ENCODE data around the gene TBC1D22A. TPM values are rescaled to one million over a fixed set of nuclear protein-coding genes. Genes with fewer than 3 reads are reported as not detected.

Gene TBC1D22A
- total and polyA plus RNA-seq, 2 donors (not counting 3 experiments of a cell fraction or from before 2014, with no cell fraction given): 26.1 to 32.4 TPM

- no peaks in the 10 kb centered on the region for H3K9me3 ChIP-seq (replicated peaks; ENCODE audit: control insufficient read depth, insufficient read depth, low read length)
- no peak overlapping the region for H3K4me2 ChIP-seq (ENCODE audit: insufficient read depth, low read length)
- FAIRE-seq (no peak), DNase-seq (ENCODE audit: low read depth, low spot score) (no peak)
- no peak overlapping the region for H3K9ac ChIP-seq (replicated peaks; ENCODE audit: extremely low read depth, insufficient read depth, low read length)
- no peaks in the 10 kb centered on the region for H4K20me1 ChIP-seq (replicated peaks; ENCODE audit: control insufficient read depth, extremely low read depth, insufficient read depth, low read length)
- no peaks in the 10 kb centered on the region for H3K79me2 ChIP-seq (ENCODE audit: control insufficient read depth, insufficient read depth, low read length)
- peaks cover 0 to 11% of the 10 kb centered on the region in 2 experiments for H3K36me3 ChIP-seq (ENCODE audit: control insufficient read depth in 2 of 2, extremely low read depth in 1 of 2, insufficient read depth in 2 of 2, low read length in 2 of 2)
- no peak overlapping the region for H3K4me3 ChIP-seq (replicated peaks in 1 of 3; ENCODE audit: insufficient read depth in 1 of 3, low read depth in 1 of 3, low read length in 3 of 3)
- intact Hi-C loops (cut with micrococcal nuclease): no loop called here
- TF ChIP-seq FOS (IDR thresholded peaks at IDR 0.05; ENCODE audit: borderline replicate concordance, insufficient read depth, low read length) (no peak), MAX (IDR thresholded peaks at IDR 0.05; ENCODE audit: insufficient read depth, insufficient read length) (no peak), CTCF (IDR thresholded peaks at IDR 0.05; ENCODE audit: extremely low read depth in 1 of 2, insufficient read depth in 1 of 2, low read depth in 1 of 2, low read length in 2 of 2) (no peak), POLR2A (IDR thresholded peaks at IDR 0.05; ENCODE audit: low read depth, low read length) (no peak), EZH2 (IDR thresholded peaks at IDR 0.05; ENCODE audit: borderline replicate concordance, low read depth, low read length, severe bottlenecking) (no peak), MYC (IDR thresholded peaks at IDR 0.05; ENCODE audit: low read depth, low read length) (no peak), POLR2AphosphoS5 (IDR thresholded peaks at IDR 0.05; ENCODE audit: insufficient read depth, low read depth, low read length) (no peak)
- no peaks in the 10 kb centered on the region for H3K4me1 ChIP-seq (ENCODE audit: control insufficient read depth, extremely low read depth, insufficient read depth, low read length)
- ChIA-PET POLR2A (no interaction called here), CTCF (no interaction called here)
- H3K9me1 ChIP-seq (replicated peaks; ENCODE audit: control insufficient read depth, extremely low read depth, insufficient read depth, low read length): no peaks in the 10 kb centered on the region
- no peaks in the 10 kb centered on the region for H3K27me3 ChIP-seq (ENCODE audit: control insufficient read depth in 2 of 2, insufficient read depth in 2 of 2, low read length in 2 of 2)
- no peak overlapping the region for H2AFZ ChIP-seq (ENCODE audit: low read depth, low read length)
- no peak overlapping the region for H3K27ac ChIP-seq (ENCODE audit: insufficient read depth, low read depth, low read length)
- dilution Hi-C loops (cut with MboI; ENCODE audit: extremely low pct_ligation_motif_present, low sequenced_read_pairs): no loop called here
- no TSS peak for BruUV-seq (replicated peaks)
Observed at GRCh38 chr22:47059076-47059475, 296.6 kb downstream of the TBC1D22A start.
